H1 (cell line): ENCODE measurements around the gene PCED1B. TPM values are rescaled to one million over a fixed set of nuclear protein-coding genes. Genes with fewer than 3 reads are reported as not detected.

Source experiments
- CTCF ChIA-PET: fragments of 300-600 bp; sonication (Branson Sonifier 250); formaldehyde crosslinking; loops from one replicate; lab custom pipeline; 2021; ENCODE audit not compliant: partially characterized antibody; lab: Charles Lee
- POLR2A ChIA-PET: fragments of 300-600 bp; sonication (Branson Sonifier 250); formaldehyde crosslinking; loops from one replicate; lab custom pipeline; 2021; ENCODE audit warnings: inconsistent platforms; ENCODE audit not compliant: partially characterized antibody; lab: Charles Lee
- DNase-seq, 2 experiments: peaks; one replicate each; pipeline versions ENCODE4 v3.0.0 to v3.0.0-alpha.2; 2010 to 2022; ENCODE audit warnings: low spot score in 2 of 2, low read depth in 1 of 2, mixed read lengths in 1 of 2
- FAIRE-seq: peaks from 2 replicates; lab custom pipeline; 2011; peaks lifted over from hg19 to GRCh38; lab: Jason Lieb, UNC
- H2AFZ ChIP-seq: 2 replicates; pipeline ENCODE4 v1.8.1; 2012; ENCODE audit warnings: low read length, inconsistent platforms
- H2AK5ac ChIP-seq: 2 replicates; pipeline ENCODE4 v1.6.1; 2013; ENCODE audit warnings: low read depth, low read length
- H2BK120ac ChIP-seq: replicated peaks from 2 replicates; pipeline ENCODE3; 2013; ENCODE audit warnings: low read depth, low read length, inconsistent platforms
- H2BK12ac ChIP-seq: 2 replicates; pipeline ENCODE4 v1.6.1; 2013; ENCODE audit warnings: low read depth, low read length
- H2BK15ac ChIP-seq: 2 replicates; pipeline ENCODE4 v1.6.1; 2013; ENCODE audit warnings: low read length
- H2BK20ac ChIP-seq: 2 replicates; pipeline ENCODE4 v1.6.1; 2013; ENCODE audit warnings: low read length
- H2BK5ac ChIP-seq: 2 replicates; pipeline ENCODE4 v1.6.1; 2013; ENCODE audit warnings: low read depth, low read length
- H3K14ac ChIP-seq: 2 replicates; pipeline ENCODE4 v1.6.1; 2013; ENCODE audit warnings: inconsistent platforms; ENCODE audit not compliant: insufficient read length
- H3K18ac ChIP-seq: 2 replicates; pipeline ENCODE4 v1.6.1; 2013; ENCODE audit warnings: low read length; ENCODE audit errors: extremely low read depth
- H3K23ac ChIP-seq: 2 replicates; pipeline ENCODE4 v1.6.1; 2013; ENCODE audit warnings: inconsistent platforms; ENCODE audit not compliant: insufficient read length
- H3K23me2 ChIP-seq: 2 replicates; pipeline ENCODE4 v1.6.1; 2013; ENCODE audit warnings: low read depth, low read length
- H3K27ac ChIP-seq: 2 replicates; pipeline ENCODE4 v1.6.1; 2011; ENCODE audit warnings: low read depth, low read length, inconsistent platforms
- H3K27me3 ChIP-seq, 4 experiments: replicated peaks in 1 of 4; 1 replicate in 1 of 4; 2 replicates in 3 of 4; pipeline versions ENCODE4 v1.6.1 to v1.8.1; 2011 to 2013; ENCODE audit warnings: low read length in 3 of 4, mild to moderate bottlenecking in 3 of 4, inconsistent platforms in 2 of 4, mixed read lengths in 2 of 4, moderate library complexity in 1 of 4; ENCODE audit not compliant: control insufficient read depth in 3 of 4, insufficient read depth in 3 of 4; ENCODE audit errors: extremely low read depth in 1 of 4
- H3K36me3 ChIP-seq, 4 experiments: 2 replicates each; pipeline versions ENCODE4 v1.6.1 to v1.8.1; 2011 to 2013; ENCODE audit warnings: mild to moderate bottlenecking in 4 of 4, low read length in 3 of 4, moderate library complexity in 2 of 4, control low read depth in 1 of 4, inconsistent platforms in 1 of 4; ENCODE audit not compliant: insufficient read depth in 4 of 4, control insufficient read depth in 2 of 4
- H3K4ac ChIP-seq: replicated peaks from 2 replicates; pipeline ENCODE3; 2013; ENCODE audit warnings: low read length, low read depth, mixed read lengths, inconsistent platforms; ENCODE audit not compliant: insufficient read length
- H3K4me1 ChIP-seq, 4 experiments: replicated peaks in 1 of 4; 1 replicate in 1 of 4; 2 replicates in 3 of 4; pipeline versions ENCODE4 v1.6.1 to v1.8.1; 2011 to 2013; ENCODE audit warnings: low read length in 3 of 4, inconsistent platforms in 2 of 4, mixed read lengths in 1 of 4; ENCODE audit not compliant: insufficient read depth in 4 of 4, control insufficient read depth in 3 of 4
- H3K4me2 ChIP-seq, 2 experiments: 2 replicates each; pipeline versions ENCODE4 v1.6.1 to v1.8.1; 2011 to 2013; ENCODE audit warnings: low read depth in 2 of 2, low read length in 2 of 2, control low read depth in 1 of 2, inconsistent platforms in 1 of 2, mild to moderate bottlenecking in 1 of 2; ENCODE audit not compliant: insufficient read depth in 1 of 2
- H3K4me3 ChIP-seq, 4 experiments: fragments of 200-600, 300-600 bp in 1 of 4; sonication (generic), shearing (Covaris generic), sonication (Bioruptor Twin) in 1 of 4; 2 replicates each; pipeline versions ENCODE4 v1.5.1 to v1.8.1; 2011 to 2016; ENCODE audit warnings: low read length in 4 of 4, low read depth in 3 of 4, control low read depth in 2 of 4, inconsistent platforms in 2 of 4, mild to moderate bottlenecking in 2 of 4, mixed read lengths in 1 of 4, moderate library complexity in 1 of 4; ENCODE audit not compliant: insufficient read depth in 2 of 4; ENCODE audit errors: extremely low read depth in 1 of 4
- H3K56ac ChIP-seq: replicated peaks from 2 replicates; pipeline ENCODE3; 2013; ENCODE audit warnings: low read depth, mild to moderate bottlenecking, mixed read lengths, low read length, inconsistent platforms; ENCODE audit not compliant: insufficient read length
- H3K79me1 ChIP-seq: 2 replicates; pipeline ENCODE4 v1.6.1; 2013; ENCODE audit warnings: low read depth, low read length, control low read depth
- H3K79me2 ChIP-seq, 2 experiments: 2 replicates each; pipeline versions ENCODE4 v1.6.1 to v1.8.1; 2012 to 2013; ENCODE audit warnings: low read length in 2 of 2, mild to moderate bottlenecking in 2 of 2, inconsistent platforms in 1 of 2; ENCODE audit not compliant: insufficient read depth in 2 of 2, control insufficient read depth in 1 of 2
- H3K9ac ChIP-seq, 4 experiments: replicated peaks in 1 of 4; 1 replicate in 1 of 4; 2 replicates in 3 of 4; pipeline versions ENCODE4 v1.6.1 to v1.8.1; 2011 to 2013; ENCODE audit warnings: low read depth in 3 of 4, low read length in 3 of 4, control low read depth in 2 of 4, mild to moderate bottlenecking in 2 of 4, moderate library complexity in 2 of 4, inconsistent platforms in 1 of 4; ENCODE audit errors: extremely low read depth in 1 of 4
- H3K9me3 ChIP-seq, 2 experiments: 2 replicates each; pipeline versions ENCODE4 v1.6.1 to v1.8.1; 2012 to 2013; ENCODE audit warnings: mild to moderate bottlenecking in 2 of 2, moderate library complexity in 2 of 2, control low read depth in 1 of 2, inconsistent platforms in 1 of 2, low read depth in 1 of 2, low read length in 1 of 2, mixed read lengths in 1 of 2; ENCODE audit not compliant: insufficient read depth in 2 of 2
- H4K20me1 ChIP-seq, 2 experiments: replicated peaks in 1 of 2; 2 replicates each; pipeline versions ENCODE3 to v1.8.1; 2011 to 2013; ENCODE audit warnings: inconsistent platforms in 2 of 2, low read length in 2 of 2, mild to moderate bottlenecking in 1 of 2; ENCODE audit not compliant: insufficient read depth in 2 of 2, control insufficient read depth in 1 of 2
- H4K5ac ChIP-seq: 2 replicates; pipeline ENCODE4 v1.6.1; 2013; ENCODE audit warnings: low read length, low read depth, mixed read lengths, inconsistent platforms; ENCODE audit not compliant: insufficient read length
- H4K8ac ChIP-seq: 2 replicates; pipeline ENCODE4 v1.8.0; 2013; ENCODE audit warnings: mild to moderate bottlenecking, moderate library complexity, low read length, inconsistent platforms; ENCODE audit not compliant: insufficient read depth; ENCODE audit errors: extremely low read depth
- H4K91ac ChIP-seq: replicated peaks from 2 replicates; pipeline ENCODE3; 2013; ENCODE audit warnings: low read length, mixed read lengths, inconsistent platforms; ENCODE audit not compliant: insufficient read length
- BRCA1 ChIP-seq: IDR thresholded peaks from 2 replicates; pipeline ENCODE4 v1.6.1; 2012; ENCODE audit warnings: low read depth, low read length, improper control_type of control experiment
- CEBPB ChIP-seq: IDR thresholded peaks from 2 replicates; pipeline ENCODE4 v1.6.1; 2012; ENCODE audit warnings: low read depth, low read length
- GTF2F1 ChIP-seq: IDR thresholded peaks from 2 replicates; pipeline ENCODE4 v1.6.1; 2012; ENCODE audit warnings: low read depth, low read length, improper control_type of control experiment, borderline replicate concordance
- MAX ChIP-seq: IDR thresholded peaks from 2 replicates; pipeline ENCODE4 v1.6.1; 2012; ENCODE audit warnings: inconsistent platforms
- POLR2AphosphoS5 ChIP-seq: IDR thresholded peaks from 2 replicates; pipeline ENCODE4 v1.6.1; 2011; ENCODE audit warnings: low read depth, low read length
- RAD21 ChIP-seq, 2 experiments: IDR thresholded peaks in 1 of 2; conservative IDR thresholded peaks in 1 of 2; 2 replicates each; pipeline ENCODE4 v1.6.1; 2011; ENCODE audit warnings: low read depth in 2 of 2, low read length in 2 of 2, improper control_type of control experiment in 1 of 2, inconsistent platforms in 1 of 2, mild to moderate bottlenecking in 1 of 2, moderate library complexity in 1 of 2
- RNF2 ChIP-seq: fragments of 200-900, 300-1000 bp; sonication (generic); IDR thresholded peaks from 2 replicates; pipeline ENCODE4 v1.7.1; 2016; ENCODE audit warnings: borderline replicate concordance, low read depth, mild to moderate bottlenecking, antibody characterized with exemption, low read length; ENCODE audit not compliant: poor library complexity, severe bottlenecking; ENCODE audit errors: missing control alignments
- SP2 ChIP-seq: IDR thresholded peaks from 2 replicates; pipeline ENCODE4 v1.6.1; 2012; ENCODE audit warnings: mild to moderate bottlenecking, low read length, inconsistent platforms
- SP4 ChIP-seq: IDR thresholded peaks from 2 replicates; pipeline ENCODE4 v1.6.1; 2012; ENCODE audit warnings: low read length, inconsistent platforms
- SUZ12 ChIP-seq: fragments of 200-600 bp; sonication (generic); IDR thresholded peaks from 2 replicates; pipeline ENCODE4 v1.6.1; 2012; ENCODE audit warnings: mild to moderate bottlenecking, inconsistent platforms, low read length, moderate library complexity, mixed read lengths
- TBP ChIP-seq: IDR thresholded peaks from 2 replicates; pipeline ENCODE4 v1.6.1; 2011; ENCODE audit warnings: low read depth, low read length, improper control_type of control experiment
- WGBS, 2 experiments: shearing (Covaris generic) in 1 of 2; methylation state at CpG; one replicate each; pipeline versions ENCODE4 v1.1.6 to v1.1.7; 2013 to 2015; ENCODE audit warnings: low lambda C conversion rate in 2 of 2, mixed read lengths in 2 of 2, inconsistent platforms in 1 of 2, low coverage in 1 of 2, missing lambda C conversion rate in 1 of 2; ENCODE audit not compliant: insufficient replicate concordance in 2 of 2, insufficient coverage in 1 of 2, insufficient read length in 1 of 2; ENCODE audit errors: extremely low coverage in 1 of 2, missing lambda C conversion rate in 1 of 2; 5-methylcytosine and 5-hydroxymethylcytosine counted together
- polyA plus RNA-seq, 7 experiments: library from polyadenylated mRNA; depleted of rRNA in 3 of 7; stranded (reverse) in 5 of 7; unstranded in 2 of 7; fragments of >200 nt in 5 of 7; fragments of 200-250 nt in 2 of 7; gene quantifications; 1 replicate in 5 of 7; 2 replicates in 1 of 7; 4 replicates in 1 of 7; pipeline versions ENCODE4 v1.2.1 to v1.2.3, GENCODE V29; 2011 to 2013; ENCODE audit warnings: missing spikeins in 2 of 7, mixed read lengths in 2 of 7
- total RNA-seq: library from RNA; stranded (reverse); fragmentation: NEBNext Ultra II Directional; extraction: Animal tissue kit (Norgen Biotek cat#: 25700); gene quantifications from 2 replicates; pipeline ENCODE4 v1.2.1, GENCODE V29; 2021

Gene PCED1B
- total and polyA plus RNA-seq, 2 of the 8 experiments (the other 6 are each of a cell fraction or from before 2014, with no cell fraction given) = 4.7 to 5.4 TPM

- Histone ChIP-seq H3K79me1 (no peaks in the 10 kb centered on the region), H3K4me3 (no peak overlapping the region), H3K4me2 (no peak overlapping the region), H3K9me3 (no peaks in the 10 kb centered on the region), H2AK5ac (no peak overlapping the region), H2BK20ac (no peak overlapping the region), H2BK15ac (no peak overlapping the region), H4K5ac (no peak overlapping the region), H3K36me3 (no peaks in the 10 kb centered on the region), H3K4ac (no peak overlapping the region), H3K9ac (no peak overlapping the region), H3K14ac (no peak overlapping the region), H3K27me3 (no peaks in the 10 kb centered on the region), H3K4me1 (no peaks in the 10 kb centered on the region), H4K8ac (no peak overlapping the region), H4K91ac (no peak overlapping the region), H3K23ac (no peak overlapping the region), H2BK120ac (no peak overlapping the region), H3K56ac (no peak overlapping the region), H3K27ac (no peak overlapping the region), H4K20me1 (no peaks in the 10 kb centered on the region), H3K79me2 (no peaks in the 10 kb centered on the region), H3K23me2 (no peaks in the 10 kb centered on the region), H2BK12ac (no peak overlapping the region), H3K18ac (no peak overlapping the region), H2AFZ (no peak overlapping the region), H2BK5ac (no peak overlapping the region)
- no peak for DNase-seq
- CTCF ChIA-PET = interaction anchor here (0.7 kb wide), 2 partner anchors 179 to 454 kb away, joined by 3 read pairs; no protein-coding TSS in a partner anchor
- no peak for FAIRE-seq
- 86% methylated on average over 6 of the region's 6 CpGs; no CpG with 5 or more reads in 1 of the 2 experiments for WGBS, 2 experiments
- POLR2A ChIA-PET = interaction anchor here (1.4 kb wide), 1 partner anchor 12 kb away, joined by 3 read pairs; no protein-coding TSS in a partner anchor
- TF ChIP-seq MAX (no peak), POLR2AphosphoS5 (no peak), SP2 (no peak), RAD21 (IDR thresholded peaks at IDR 0.05 in 1 of 2, conservative IDR thresholded peaks at IDR 0.05 in 1 of 2; ENCODE audit: low read depth in 2 of 2, low read length in 2 of 2) (no peak), BRCA1 (no peak), RNF2 (no peak), TBP (no peak), SUZ12 (no peak), CEBPB (no peak), GTF2F1 (no peak), SP4 (no peak)
These were observed 32.4 kb downstream of the PCED1B start for GRCh38 chr12:47111854-47112253.
